ENCODE results near the gene GAS2L1.
"Not testable (repeated sequence)": the region's sequence is repeated elsewhere in the genome, so short reads cannot be mapped to it uniquely, and the experiment has no call there.

The GAS2L1 gene

GRCh38 chr22:29339381-29340235 lies 33.2 kb downstream of the GAS2L1 start:
- no peak for TF ChIP-seq POLR2A (IDR thresholded peaks at IDR 0.05; ENCODE audit: low read depth, low read length)
- no peak for TF ChIP-seq POLR2AphosphoS5 (IDR thresholded peaks at IDR 0.05; ENCODE audit: low read depth, low read length)
- TF ChIP-seq TAF1 (IDR thresholded peaks at IDR 0.05; ENCODE audit: borderline replicate concordance, low read depth, low read length): no peak
- FAIRE-seq (no peak), DNase-seq (ENCODE audit: insufficient read length) (no peak)

GRCh38 chr22:29340566-29340965 lies 34.1 kb downstream of the GAS2L1 start:
- TF ChIP-seq POLR2AphosphoS5 (IDR thresholded peaks at IDR 0.05; ENCODE audit: low read depth, low read length) (no peak), POLR2A (IDR thresholded peaks at IDR 0.05; ENCODE audit: low read depth, low read length) (no peak), TAF1 (IDR thresholded peaks at IDR 0.05; ENCODE audit: borderline replicate concordance, low read depth, low read length) (no peak)
- no peak for FAIRE-seq
- DNase-seq (ENCODE audit: insufficient read length): no peak

- no peak for TF ChIP-seq POLR2AphosphoS5 (IDR thresholded peaks at IDR 0.05; ENCODE audit: low read depth, low read length)
- no peak for TF ChIP-seq POLR2A (IDR thresholded peaks at IDR 0.05; ENCODE audit: low read depth, low read length)
- no peak for TF ChIP-seq TAF1 (IDR thresholded peaks at IDR 0.05; ENCODE audit: borderline replicate concordance, low read depth, low read length)
- FAIRE-seq: no peak
Measured at GRCh38 chr22:29341056-29341848, 34.8 kb downstream of the GAS2L1 start.

GRCh38 chr22:29341849-29342127 lies 35.3 kb downstream of the GAS2L1 start:
- DNase-seq (ENCODE audit: insufficient read length) (no peak), FAIRE-seq (no peak)
- TF ChIP-seq POLR2A (IDR thresholded peaks at IDR 0.05; ENCODE audit: low read depth, low read length) (no peak), TAF1 (IDR thresholded peaks at IDR 0.05; ENCODE audit: borderline replicate concordance, low read depth, low read length) (no peak), POLR2AphosphoS5 (IDR thresholded peaks at IDR 0.05; ENCODE audit: low read depth, low read length) (no peak)

More at GRCh38 chr22:29341056-29341848, 34.8 kb downstream of the GAS2L1 start:
- no peak for DNase-seq (ENCODE audit: insufficient read length)

GRCh38 chr22:29342177-29342576 lies 35.7 kb downstream of the GAS2L1 start:
- no peak for FAIRE-seq
- no peak for DNase-seq (ENCODE audit: insufficient read length)

GRCh38 chr22:29342577-29343312 lies 36.3 kb downstream of the GAS2L1 start:
- FAIRE-seq (no peak), DNase-seq (ENCODE audit: insufficient read length) (no peak)
- TF ChIP-seq TAF1 (IDR thresholded peaks at IDR 0.05; ENCODE audit: borderline replicate concordance, low read depth, low read length): no peak
- TF ChIP-seq POLR2A (IDR thresholded peaks at IDR 0.05; ENCODE audit: low read depth, low read length): no peak
- no peak for TF ChIP-seq POLR2AphosphoS5 (IDR thresholded peaks at IDR 0.05; ENCODE audit: low read depth, low read length)

More at GRCh38 chr22:29342177-29342576, 35.7 kb downstream of the GAS2L1 start:
- TF ChIP-seq POLR2AphosphoS5 (IDR thresholded peaks at IDR 0.05; ENCODE audit: low read depth, low read length): no peak
- no peak for TF ChIP-seq POLR2A (IDR thresholded peaks at IDR 0.05; ENCODE audit: low read depth, low read length)
- no peak for TF ChIP-seq TAF1 (IDR thresholded peaks at IDR 0.05; ENCODE audit: borderline replicate concordance, low read depth, low read length)

GRCh38 chr22:29343313-29343805 lies 36.9 kb downstream of the GAS2L1 start:
- TF ChIP-seq POLR2A (IDR thresholded peaks at IDR 0.05; ENCODE audit: low read depth, low read length) (no peak), POLR2AphosphoS5 (IDR thresholded peaks at IDR 0.05; ENCODE audit: low read depth, low read length) (no peak), TAF1 (IDR thresholded peaks at IDR 0.05; ENCODE audit: borderline replicate concordance, low read depth, low read length) (no peak)
- no peak for DNase-seq (ENCODE audit: insufficient read length)
- no peak for FAIRE-seq

GRCh38 chr22:29344137-29344536 lies 37.7 kb downstream of the GAS2L1 start:
- FAIRE-seq (no peak), DNase-seq (ENCODE audit: insufficient read length) (no peak)
- TF ChIP-seq TAF1 (IDR thresholded peaks at IDR 0.05; ENCODE audit: borderline replicate concordance, low read depth, low read length): no peak
- no peak for TF ChIP-seq POLR2AphosphoS5 (IDR thresholded peaks at IDR 0.05; ENCODE audit: low read depth, low read length)
- TF ChIP-seq POLR2A (IDR thresholded peaks at IDR 0.05; ENCODE audit: low read depth, low read length): no peak

- not testable (repeated sequence) for DNase-seq (ENCODE audit: insufficient read length)
- peak; percentile 17 for FAIRE-seq
Measured at GRCh38 chr22:29344889-29345288, 38.4 kb downstream of the GAS2L1 start.

- no peak for DNase-seq (ENCODE audit: insufficient read length)
- TF ChIP-seq POLR2A (IDR thresholded peaks at IDR 0.05; ENCODE audit: low read depth, low read length) (no peak), TAF1 (IDR thresholded peaks at IDR 0.05; ENCODE audit: borderline replicate concordance, low read depth, low read length) (no peak), POLR2AphosphoS5 (IDR thresholded peaks at IDR 0.05; ENCODE audit: low read depth, low read length) (no peak)
- FAIRE-seq: no peak
Measured at GRCh38 chr22:29345932-29346331, 39.5 kb downstream of the GAS2L1 start.

GRCh38 chr22:29346659-29347058 lies 40.2 kb downstream of the GAS2L1 start:
- TF ChIP-seq TAF1 (IDR thresholded peaks at IDR 0.05; ENCODE audit: borderline replicate concordance, low read depth, low read length): no peak
- TF ChIP-seq POLR2A (IDR thresholded peaks at IDR 0.05; ENCODE audit: low read depth, low read length): no peak
- TF ChIP-seq POLR2AphosphoS5 (IDR thresholded peaks at IDR 0.05; ENCODE audit: low read depth, low read length): no peak
- no peak for FAIRE-seq
- DNase-seq (ENCODE audit: insufficient read length): no peak

Data from GM12892 (cell line).